Gastrocnemius medialis (tissue), 4 donors: ENCODE results near the gene RASAL2. TPM values are rescaled to one million over a fixed set of nuclear protein-coding genes. Genes with fewer than 3 reads are reported as not detected.

Experiments
- ATAC-seq, 2 donors: fragments of 150-250 bp; one replicate each; pipeline ENCODE4 v1.9.1; 2016
- DNase-seq, 2 donors: peaks; one replicate each; pipeline ENCODE4 v3.0.0-alpha.2; 2019
- H3K27ac ChIP-seq, 4 donors: fragments of 200-600 bp; sonication (generic); 1 replicate in 1 of 4; 2 replicates in 3 of 4; pipeline ENCODE4 v1.5.1; 2016 to 2018; ENCODE audit warnings: mild to moderate bottlenecking in 2 of 4, moderate library complexity in 1 of 4
- H3K27me3 ChIP-seq, 3 donors: fragments of 200-600 bp; sonication (generic) in 2 of 3; 1 replicate in 1 of 3; 2 replicates in 2 of 3; pipeline versions ENCODE4 v1.5.1 to v1.6.0; 2016 to 2019; ENCODE audit warnings: mild to moderate bottlenecking in 1 of 3, moderate library complexity in 1 of 3
- H3K36me3 ChIP-seq, 2 donors: fragments of 200-600 bp; sonication (generic) in 1 of 2; one replicate each; pipeline ENCODE4 v1.5.1; 2017 to 2018
- H3K4me1 ChIP-seq, 2 donors: fragments of 200-600 bp; sonication (generic) in 1 of 2; one replicate each; pipeline ENCODE4 v1.5.1; 2016 to 2017; ENCODE audit warnings: mild to moderate bottlenecking in 2 of 2
- H3K4me3 ChIP-seq, 4 donors: fragments of 200-600 bp; sonication (generic) in 3 of 4; 1 replicate in 1 of 4; 2 replicates in 3 of 4; pipeline ENCODE4 v1.5.1; 2016 to 2019; ENCODE audit warnings: mild to moderate bottlenecking in 2 of 4
- H3K9me3 ChIP-seq, 3 donors: fragments of 200-600 bp; sonication (generic) in 2 of 3; 1 replicate in 1 of 3; 2 replicates in 2 of 3; pipeline ENCODE4 v1.5.1; 2016 to 2019
- CTCF ChIP-seq, 5 experiments: fragments of 450-650 bp in 3 of 5; fragments of 200-600 bp in 2 of 5; sonication (generic) in 2 of 5; IDR thresholded peaks in 4 of 5; conservative IDR thresholded peaks in 1 of 5; 1 replicate in 4 of 5; 2 replicates in 1 of 5; pipeline ENCODE4 v1.5.1; 2016 to 2019; ENCODE audit warnings: antibody characterized with exemption in 5 of 5, mild to moderate bottlenecking in 3 of 5, moderate library complexity in 3 of 5
- POLR2A ChIP-seq, 2 donors: fragments of 450-650 bp; IDR thresholded peaks; one replicate each; pipeline ENCODE4 v1.6.1; 2017; ENCODE audit warnings: antibody characterized with exemption in 2 of 2, mild to moderate bottlenecking in 2 of 2, moderate library complexity in 2 of 2
- in situ Hi-C, 4 donors: fragments of 200-750 bp; cut with MboI; loops; one replicate each; pipeline versions ENCODE4 v1.15.0 to v1.8.0; 2017; ENCODE audit warnings: low sequenced_read_pairs in 4 of 4
- intact Hi-C: fragments of 100-400 bp; cut with DNase I; formaldehyde crosslinking; loops from one replicate; pipeline ENCODE4 v1.15.1; 2023; ENCODE audit warnings: low total_unique reads
- total RNA-seq, 4 donors: library from RNA; depleted of rRNA; stranded (reverse); fragments of >200 nt; gene quantifications; one replicate each; pipeline versions ENCODE4 v1.1.0 to v1.2.3, GENCODE V29; 2016

RASAL2 gene
- total RNA-seq, 4 donors from 2014 or later, result 7.6 to 13.4 (median 8.8) TPM

GRCh38 chr1:178412400-178412770 lies 318.5 kb downstream of the RASAL2 start:
- no peaks in the 10 kb centered on the region for H3K36me3 ChIP-seq
- H3K9me3 ChIP-seq, result no peaks in the 10 kb centered on the region
- ATAC-seq (no peak), DNase-seq (no peak)
- no peak for TF ChIP-seq POLR2A (IDR thresholded peaks at IDR 0.05)
- no peak overlapping the region for H3K4me3 ChIP-seq
- no peaks in the 10 kb centered on the region for H3K27me3 ChIP-seq
- intact Hi-C loops, result no loop called here
- in situ Hi-C loops, result no loop called here
- H3K4me1 ChIP-seq, result no peaks in the 10 kb centered on the region
- no peak overlapping the region for H3K27ac ChIP-seq

- TF ChIP-seq POLR2A (IDR thresholded peaks at IDR 0.05) (no peak), CTCF (IDR thresholded peaks at IDR 0.05 in 4 of 5, conservative IDR thresholded peaks at IDR 0.05 in 1 of 5) (no peak)
- no peaks in the 10 kb centered on the region for H3K4me1 ChIP-seq
- H3K4me3 ChIP-seq, result no peak overlapping the region
- no peaks in the 10 kb centered on the region for H3K9me3 ChIP-seq
- no peaks in the 10 kb centered on the region for H3K36me3 ChIP-seq
- ATAC-seq (no peak), DNase-seq (no peak)
- no peak overlapping the region for H3K27ac ChIP-seq
- in situ Hi-C loops (no loop called here), intact Hi-C loops (no loop called here)
- no peaks in the 10 kb centered on the region for H3K27me3 ChIP-seq
Observed at GRCh38 chr1:178417858-178418257, 324.0 kb downstream of the RASAL2 start.

GRCh38 chr1:178418284-178418955 lies 324.5 kb downstream of the RASAL2 start:
- DNase-seq, result no peak
- Histone ChIP-seq H3K36me3 (no peaks in the 10 kb centered on the region), H3K27me3 (no peaks in the 10 kb centered on the region), H3K27ac (no peak overlapping the region), H3K4me3 (no peak overlapping the region), H3K9me3 (no peaks in the 10 kb centered on the region), H3K4me1 (no peaks in the 10 kb centered on the region)
- intact Hi-C loops (no loop called here), in situ Hi-C loops (no loop called here)
- TF ChIP-seq CTCF (IDR thresholded peaks at IDR 0.05 in 4 of 5, conservative IDR thresholded peaks at IDR 0.05 in 1 of 5), result no peak
- no peak for TF ChIP-seq POLR2A (IDR thresholded peaks at IDR 0.05)
- no peak for ATAC-seq

GRCh38 chr1:178434360-178434759 lies 340.5 kb downstream of the RASAL2 start:
- TF ChIP-seq CTCF (IDR thresholded peaks at IDR 0.05 in 4 of 5, conservative IDR thresholded peaks at IDR 0.05 in 1 of 5) (no peak), POLR2A (IDR thresholded peaks at IDR 0.05) (no peak)
- H3K4me3 ChIP-seq, result no peak overlapping the region
- no peak for DNase-seq
- in situ Hi-C loops (no loop called here), intact Hi-C loops (no loop called here)
- no peaks in the 10 kb centered on the region for H3K9me3 ChIP-seq
- H3K36me3 ChIP-seq, result no peaks in the 10 kb centered on the region
- no peaks in the 10 kb centered on the region for H3K27me3 ChIP-seq
- no peak overlapping the region for H3K27ac ChIP-seq
- no peak for ATAC-seq
- peaks cover 0 to 5% of the 10 kb centered on the region in 2 donors for H3K4me1 ChIP-seq

- no peak overlapping the region for H3K4me3 ChIP-seq
- no peaks in the 10 kb centered on the region for H3K9me3 ChIP-seq
- TF ChIP-seq CTCF (IDR thresholded peaks at IDR 0.05 in 4 of 5, conservative IDR thresholded peaks at IDR 0.05 in 1 of 5), result no peak
- no peak for TF ChIP-seq POLR2A (IDR thresholded peaks at IDR 0.05)
- ATAC-seq (no peak), DNase-seq (no peak)
- intact Hi-C loops (no loop called here), in situ Hi-C loops (no loop called here)
- H3K27ac ChIP-seq, result no peak overlapping the region
- peaks cover 0 to 5% of the 10 kb centered on the region in 2 donors for H3K4me1 ChIP-seq
- H3K27me3 ChIP-seq, result no peaks in the 10 kb centered on the region
- H3K36me3 ChIP-seq, result no peaks in the 10 kb centered on the region
Observed at GRCh38 chr1:178434899-178435435, 341.1 kb downstream of the RASAL2 start.
